HG03135 (cell line): Measurements from ENCODE around the gene TBC1D26.
"Not testable (repeated sequence)": the region's sequence is repeated elsewhere in the genome, so short reads cannot be mapped to it uniquely, and the experiment has no call there.

Experiments
- ATAC-seq: cut with Tn5 transposase; IDR thresholded peaks from one replicate; pipeline ENCODE4 v1.9.1; 2021; ENCODE audit warnings: mild to moderate bottlenecking, moderate library complexity; ENCODE audit not compliant: unreplicated experiment

The TBC1D26 gene

GRCh38 chr17:15731900-15732299 lies at the start of gene TBC1D26:
TBC1D26 (plus strand) TSS chr17:15732283; CDS start chr17:15735349, 3,066 bp downstream.
- ATAC-seq: not testable (repeated sequence)

GRCh38 chr17:15683135-15683534 lies 48.9 kb upstream of the TBC1D26 start:
- not testable (repeated sequence) for ATAC-seq

- peak; percentile 92 for ATAC-seq
These were observed 48.1 kb upstream of the TBC1D26 start, which contains the start of gene TRIM16 for GRCh38 chr17:15683824-15684478. TRIM16 (minus strand) TSS chr17:15684311; CDS start chr17:15651609, 32,702 bp downstream.

- not testable (repeated sequence) for ATAC-seq
These were observed 44.6 kb upstream of the TBC1D26 start for GRCh38 chr17:15687494-15687893.

GRCh38 chr17:15698967-15699366 lies 33.1 kb upstream of the TBC1D26 start:
- ATAC-seq: not testable (repeated sequence)

GRCh38 chr17:15699413-15699924 lies 32.6 kb upstream of the TBC1D26 start, which contains the start of gene ZNF286A:
ZNF286A (plus strand) TSS chr17:15699752; CDS start chr17:15700330, 578 bp downstream.
- ATAC-seq: peak; percentile 98

GRCh38 chr17:15699937-15700336 lies 32.1 kb upstream of the TBC1D26 start:
- ATAC-seq: not testable (repeated sequence)

GRCh38 chr17:15704239-15704638 lies 27.8 kb upstream of the TBC1D26 start:
- ATAC-seq: not testable (repeated sequence)

- not testable (repeated sequence) for ATAC-seq
These were observed 27.3 kb upstream of the TBC1D26 start for GRCh38 chr17:15704813-15705212.

GRCh38 chr17:15708879-15709278 lies 23.2 kb upstream of the TBC1D26 start:
- ATAC-seq: not testable (repeated sequence)

GRCh38 chr17:15716601-15717563 lies 15.2 kb upstream of the TBC1D26 start:
- not testable (repeated sequence) for ATAC-seq

GRCh38 chr17:15730535-15730934 lies 1.5 kb upstream of the TBC1D26 start:
- not testable (repeated sequence) for ATAC-seq

GRCh38 chr17:15733174-15733789 lies 1.2 kb downstream of the TBC1D26 start:
- not testable (repeated sequence) for ATAC-seq

GRCh38 chr17:15736578-15736977 lies 4.5 kb downstream of the TBC1D26 start:
- not testable (repeated sequence) for ATAC-seq

- no peak for ATAC-seq
These were observed 6.0 kb downstream of the TBC1D26 start for GRCh38 chr17:15738066-15738465.

GRCh38 chr17:15739259-15739658 lies 7.2 kb downstream of the TBC1D26 start:
- ATAC-seq: not testable (repeated sequence)

GRCh38 chr17:15740041-15740440 lies 8.0 kb downstream of the TBC1D26 start:
- not testable (repeated sequence) for ATAC-seq

GRCh38 chr17:15740570-15741120 lies 8.6 kb downstream of the TBC1D26 start:
- ATAC-seq: no peak

- ATAC-seq: no peak
These were observed 9.5 kb downstream of the TBC1D26 start for GRCh38 chr17:15741624-15742023.

- ATAC-seq: no peak
These were observed 10.1 kb downstream of the TBC1D26 start for GRCh38 chr17:15742051-15742795.
